Lung microvascular endothelial cell (primary cell): ENCODE measurements around the gene HOXA10. TPM values are rescaled to one million over a fixed set of nuclear protein-coding genes. Genes with fewer than 3 reads are reported as not detected.

Source experiments
- DNase-seq, 2 donors: peaks; one replicate each; pipeline versions ENCODE4 v3.0.0 to v3.0.0-alpha.2; 2010; ENCODE audit warnings: low read depth in 2 of 2
- total RNA-seq: library from RNA; depleted of rRNA; stranded (reverse); fragments of >200 nt; gene quantifications from 2 replicates; pipeline ENCODE4 v1.2.1, GENCODE V29; 2014

The HOXA10 gene
- under 0.01 and 2.0 TPM in 2 replicates for total RNA-seq

GRCh38 chr7:27173956-27174873 lies at the start of gene HOXA10:
HOXA10 (minus strand) TSS chr7:27174320; CDS start chr7:27174306, 14 bp downstream.
- DNase-seq, result no peak

GRCh38 chr7:27221201-27221797 lies 47.2 kb upstream of the HOXA10 start:
- no peak for DNase-seq

GRCh38 chr7:27220440-27220955 lies 46.4 kb upstream of the HOXA10 start:
- DNase-seq, result no peak

- no peak for DNase-seq
These were observed 45.7 kb upstream of the HOXA10 start for GRCh38 chr7:27219821-27220220.

- no peak for DNase-seq
These were observed 43.8 kb upstream of the HOXA10 start for GRCh38 chr7:27217951-27218350.

GRCh38 chr7:27215356-27215755 lies 41.2 kb upstream of the HOXA10 start:
- no peak for DNase-seq

- DNase-seq, result no peak
These were observed 40.3 kb upstream of the HOXA10 start for GRCh38 chr7:27214239-27214950.

- DNase-seq, result no peak
These were observed 39.5 kb upstream of the HOXA10 start for GRCh38 chr7:27213433-27214238.

- DNase-seq, result no peak
These were observed 38.6 kb upstream of the HOXA10 start for GRCh38 chr7:27212497-27213432.

- no peak for DNase-seq
These were observed 37.7 kb upstream of the HOXA10 start for GRCh38 chr7:27211764-27212204.

GRCh38 chr7:27211084-27211446 lies 36.9 kb upstream of the HOXA10 start:
- DNase-seq, result no peak

- DNase-seq, result peak; percentile 46 to 51
These were observed 36.4 kb upstream of the HOXA10 start for GRCh38 chr7:27210441-27211083.

- no peak for DNase-seq
These were observed 35.9 kb upstream of the HOXA10 start for GRCh38 chr7:27209933-27210440.

- no peak for DNase-seq
These were observed 34.9 kb upstream of the HOXA10 start for GRCh38 chr7:27208998-27209397.

- no peak for DNase-seq
These were observed 33.3 kb upstream of the HOXA10 start for GRCh38 chr7:27207348-27207985.

- no peak for DNase-seq
These were observed 31.5 kb upstream of the HOXA10 start for GRCh38 chr7:27205325-27206280.

GRCh38 chr7:27204851-27205322 lies 30.8 kb upstream of the HOXA10 start:
- no peak for DNase-seq
